C4-2B (cell line): Measurements from ENCODE around the gene RPS6KB1.

ENCODE experiments used
- CTCF ChIP-seq: fragments of 450-650 bp; conservative IDR thresholded peaks from 2 replicates; pipeline ENCODE4 v1.5.1; 2017; ENCODE audit warnings: mild to moderate bottlenecking
- ZFX ChIP-seq: fragments of 450-650 bp; IDR thresholded peaks from 2 replicates; pipeline ENCODE4 v1.6.1; 2017

- TF ChIP-seq CTCF, result no peak
- TF ChIP-seq ZFX, result no peak
Measured at GRCh38 chr17:59888145-59888750, 4.7 kb upstream of the RPS6KB1 start.
